Heart left ventricle (tissue), 16 donors: ENCODE results near the gene C19orf81. TPM values are rescaled to one million over a fixed set of nuclear protein-coding genes. Genes with fewer than 3 reads are reported as not detected.

Source experiments
- ATAC-seq, 4 donors: fragments of 200-7000 bp; cut with Tn5 transposase; one replicate each; pipeline ENCODE4 v1.9.1; 2020 to 2022; ENCODE audit warnings: moderate library complexity in 4 of 4, mild to moderate bottlenecking in 3 of 4, moderate number of reproducible peaks in 1 of 4
- DNase-seq, 5 donors: peaks; one replicate each; pipeline ENCODE4 v3.0.0-alpha.2; 2020
- H3K27ac ChIP-seq, 12 donors: fragments of 200-600 bp; sonication (generic) in 4 of 12; one replicate each; pipeline versions ENCODE4 v1.5.0 to v1.8.0; 2016 to 2022; ENCODE audit warnings: mild to moderate bottlenecking in 2 of 12
- H3K27me3 ChIP-seq, 9 donors: fragments of 200-600 bp; sonication (generic) in 2 of 9; one replicate each; pipeline versions ENCODE4 v1.5.1 to v1.8.0; 2016 to 2022; ENCODE audit warnings: mild to moderate bottlenecking in 3 of 9
- H3K36me3 ChIP-seq, 9 donors: fragments of 200-600 bp; sonication (generic) in 2 of 9; one replicate each; pipeline versions ENCODE4 v1.5.0 to v1.8.0; 2018 to 2022; ENCODE audit warnings: mild to moderate bottlenecking in 2 of 9
- H3K4me1 ChIP-seq, 12 donors: fragments of 200-600 bp; sonication (generic) in 4 of 12; one replicate each; pipeline versions ENCODE4 v1.5.0 to v1.8.0; 2016 to 2022; ENCODE audit warnings: mild to moderate bottlenecking in 3 of 12
- H3K4me3 ChIP-seq, 12 donors: fragments of 200-600 bp; sonication (generic) in 4 of 12; one replicate each; pipeline versions ENCODE4 v1.5.0 to v1.8.0; 2017 to 2022; ENCODE audit warnings: mild to moderate bottlenecking in 9 of 12, moderate library complexity in 4 of 12
- H3K9me3 ChIP-seq, 12 donors: fragments of 200-600 bp; sonication (generic) in 4 of 12; one replicate each; pipeline versions ENCODE4 v1.5.0 to v1.8.0; 2016 to 2022; ENCODE audit warnings: mild to moderate bottlenecking in 1 of 12
- CTCF ChIP-seq, 12 donors: fragments of 200-600 bp; sonication (generic) in 4 of 12; IDR thresholded peaks; one replicate each; pipeline versions ENCODE4 v1.5.0 to v1.8.0; 2018 to 2022; ENCODE audit warnings: antibody characterized with exemption in 12 of 12, mild to moderate bottlenecking in 5 of 12
- POLR2A ChIP-seq, 2 donors: fragments of 450-650 bp; IDR thresholded peaks; one replicate each; pipeline ENCODE4 v1.6.1; 2017; ENCODE audit warnings: antibody characterized with exemption in 2 of 2, mild to moderate bottlenecking in 2 of 2, moderate library complexity in 2 of 2
- WGBS, 4 donors: extraction: QIAGEN DNeasy Blood & Tissue Kit in 2 of 4; methylation state at CpG; one replicate each; pipeline versions ENCODE4 v1.1.5 to v1.1.7; 2013 to 2018; 5-methylcytosine and 5-hydroxymethylcytosine counted together
- intact Hi-C, 10 donors: fragments of 100-400 bp; cut with DNase I; formaldehyde crosslinking; loops; one replicate each; pipeline versions ENCODE4 v1.11.1 to v1.14.2; 2022
- polyA plus RNA-seq, 2 donors: library from polyadenylated mRNA; stranded (reverse); fragments of 200-250 nt; gene quantifications; one replicate each; pipeline ENCODE4 v1.2.3, GENCODE V29; 2013
- total RNA-seq, 9 donors: library from RNA; depleted of rRNA in 2 of 9; stranded (reverse); fragments of >200 nt in 2 of 9; fragmentation: NEBNext Ultra II Directional in 3 of 9; extraction: Animal tissue kit (Norgen Biotek cat#: 25700) in 3 of 9; gene quantifications; one replicate each; pipeline versions ENCODE4 v1.1.0 to v1.2.4, GENCODE V29; 2016 to 2023
- donor health status: ischemic (EF 13 %, LVEDD 7.1; RV severe dilation, severe dysfunction).
- donor health status: healthy with polysubstance abuse.
- donor health status: DM: no; HTN: yes; CAD: no.
- donor health status: DM: no; HTN: no; CAD: no.
- donor health status: ischemic (EF 25% LVEDD 6.9; RV normal size, moderate dysfunction).
- donor health status: ischemic (EF 25% LVEDD 5.7; RV mildly dilated, moderate dysfunction).
- donor health status: healthy.
- donor health status: DM: yes; HTN: yes; CAD: no.
- donor health status: ischemic (EF 35%, LVEDD 5.7; RV mildly dilated, moderate dysfunction).
- donor health status: nonischemic (EF 11% LVEDD 7.7; RV severe dilation, severe dysfunction).
- donor health status: DM: yes; HTN: yes; CAD: no.
- donor health status: PGD.
- donor health status: ischemic (EF 29% LVEDD 5.4; RV normal size, mild dysfunction).
- donor health status: nonischemic (EF 23%, LVEDD 6.1; RV moderate dilation, normal function).

The C19orf81 gene
- total and polyA plus RNA-seq, 11 donors, result 0.65 to 3.6 (median 1.7) TPM; not detected in 4

- TF ChIP-seq POLR2A (IDR thresholded peaks at IDR 0.05), result peak in 1 of 2 donors; percentile 8
- no peak for TF ChIP-seq CTCF (IDR thresholded peaks at IDR 0.05)
- DNase-seq, result peak; percentile 46 to 83 (median 54)
- Histone ChIP-seq H3K4me3 (peak overlapping the region in 10 of 12 donors; percentile 13 to 49 (median 40)), H3K9me3 (peaks cover 0 to 10% (median 0%) of the 10 kb centered on the region in 12 donors), H3K36me3 (no peaks in the 10 kb centered on the region), H3K27me3 (peaks cover 8 to 62% (median 32%) of the 10 kb centered on the region in 9 donors), H3K27ac (peak overlapping the region in 5 of 12 donors; percentile 5 to 64 (median 45)), H3K4me1 (peaks cover 0 to 19% (median 5%) of the 10 kb centered on the region in 12 donors)
- 1 to 6% (median 2%) methylated on average over 24 to 67 of the region's 67 CpGs for WGBS, 4 donors
- intact Hi-C loops, result no loop called here
- ATAC-seq, result peak; percentile 23 to 85 (median 78)
Observed at GRCh38 chr19:50658441-50659317, 9.4 kb downstream of the C19orf81 start.

- Histone ChIP-seq H3K36me3 (no peaks in the 10 kb centered on the region), H3K4me3 (peak overlapping the region in 9 of 12 donors; percentile 13 to 49 (median 41)), H3K27ac (no peak overlapping the region), H3K9me3 (peaks cover 0 to 10% (median 0%) of the 10 kb centered on the region in 12 donors), H3K4me1 (peaks cover 0 to 19% (median 5%) of the 10 kb centered on the region in 12 donors), H3K27me3 (peaks cover 8 to 65% (median 32%) of the 10 kb centered on the region in 9 donors)
- no peak for TF ChIP-seq CTCF (IDR thresholded peaks at IDR 0.05)
- TF ChIP-seq POLR2A (IDR thresholded peaks at IDR 0.05), result no peak
- intact Hi-C loops, result no loop called here
- ATAC-seq (no peak), DNase-seq (no peak)
- 1 to 3% (median 3%) methylated on average over 28 to 36 of the region's 37 CpGs for WGBS, 4 donors
Observed at GRCh38 chr19:50659318-50660087, 10.3 kb downstream of the C19orf81 start.

GRCh38 chr19:50660088-50660366 is 10.8 kb downstream of the C19orf81 start:
- no peak overlapping the region for H3K4me3 ChIP-seq
- intact Hi-C loops, result no loop called here
- H3K27me3 ChIP-seq, result peaks cover 10 to 70% (median 32%) of the 10 kb centered on the region in 9 donors
- 19 to 35% (median 29%) methylated on average over 5 to 6 of the region's 6 CpGs for WGBS, 4 donors
- peaks cover 0 to 7% (median 0%) of the 10 kb centered on the region in 12 donors for H3K9me3 ChIP-seq
- no peak overlapping the region for H3K27ac ChIP-seq
- DNase-seq, result no peak
- peaks cover 0 to 19% (median 5%) of the 10 kb centered on the region in 12 donors for H3K4me1 ChIP-seq
- no peak for ATAC-seq
- TF ChIP-seq POLR2A (IDR thresholded peaks at IDR 0.05) (no peak), CTCF (IDR thresholded peaks at IDR 0.05) (no peak)
- H3K36me3 ChIP-seq, result no peaks in the 10 kb centered on the region

GRCh38 chr19:50661023-50661422 is 11.8 kb downstream of the C19orf81 start:
- ATAC-seq (no peak), DNase-seq (no peak)
- no peaks in the 10 kb centered on the region for H3K9me3 ChIP-seq
- intact Hi-C loops, result no loop called here
- H3K27me3 ChIP-seq, result peaks cover 12 to 75% (median 33%) of the 10 kb centered on the region in 9 donors
- no peak overlapping the region for H3K27ac ChIP-seq
- H3K36me3 ChIP-seq, result no peaks in the 10 kb centered on the region
- no peak for TF ChIP-seq CTCF (IDR thresholded peaks at IDR 0.05)
- TF ChIP-seq POLR2A (IDR thresholded peaks at IDR 0.05), result no peak
- H3K4me3 ChIP-seq, result no peak overlapping the region
- WGBS, 4 donors, result 79 to 84% (median 81%) methylated on average over 10 of the region's 10 CpGs
- H3K4me1 ChIP-seq, result peaks cover 0 to 20% (median 5%) of the 10 kb centered on the region in 12 donors
